ENCODE data around the gene TRPM3. TPM values are rescaled to one million over a fixed set of nuclear protein-coding genes. Genes with fewer than 3 reads are reported as not detected.

Gene TRPM3
- total and polyA plus RNA-seq, 2 of the 8 experiments (the other 6 are each of a cell fraction or from before 2014, with no cell fraction given), result 2.4 to 10.9 TPM

GRCh38 chr9:70880535-70880934, 240.9 kb downstream of the TRPM3 start:
- no peak overlapping the region for H3K4me3 ChIP-seq (ENCODE audit: extremely low read depth in 1 of 4, insufficient read depth in 2 of 4, low read depth in 3 of 4, low read length in 4 of 4)
- no peaks in the 10 kb centered on the region for H4K20me1 ChIP-seq (replicated peaks in 1 of 2; ENCODE audit: control insufficient read depth in 1 of 2, insufficient read depth in 2 of 2, low read length in 2 of 2)
- no peak overlapping the region for H3K23ac ChIP-seq (ENCODE audit: insufficient read length)
- ChIA-PET POLR2A (ENCODE audit: partially characterized antibody) (interaction anchor here (0.9 kb wide), 1 partner anchor 304 kb away, joined by 3 read pairs; no protein-coding TSS in a partner anchor), CTCF (ENCODE audit: partially characterized antibody) (interaction anchor here (0.9 kb wide), 1 partner anchor 239 kb away, joined by 3 read pairs; no protein-coding TSS in a partner anchor)
- H3K4me2 ChIP-seq (ENCODE audit: insufficient read depth in 1 of 2, low read depth in 2 of 2, low read length in 2 of 2), result no peak overlapping the region
- H2BK120ac ChIP-seq (replicated peaks; ENCODE audit: low read depth, low read length), result no peak overlapping the region
- H3K9ac ChIP-seq (replicated peaks in 1 of 4; ENCODE audit: extremely low read depth in 1 of 4, low read depth in 3 of 4, low read length in 3 of 4), result no peak overlapping the region
- no peaks in the 10 kb centered on the region for H3K9me3 ChIP-seq (ENCODE audit: insufficient read depth in 2 of 2, low read depth in 1 of 2, low read length in 1 of 2)
- H2AFZ ChIP-seq (ENCODE audit: low read length), result no peak overlapping the region
- H3K4me1 ChIP-seq (replicated peaks in 1 of 4; ENCODE audit: control insufficient read depth in 3 of 4, insufficient read depth in 4 of 4, low read length in 3 of 4), result peaks cover 0 to 12% (median 3%) of the 10 kb centered on the region in 4 experiments; a peak in 2 of 7 replicates
- H3K56ac ChIP-seq (replicated peaks; ENCODE audit: insufficient read length, low read depth, low read length), result no peak overlapping the region
- H3K36me3 ChIP-seq (ENCODE audit: control insufficient read depth in 2 of 4, insufficient read depth in 4 of 4, low read length in 3 of 4), result no peaks in the 10 kb centered on the region
- H3K4ac ChIP-seq (replicated peaks; ENCODE audit: insufficient read length, low read depth, low read length), result no peak overlapping the region
- no peak overlapping the region for H2BK12ac ChIP-seq (ENCODE audit: low read depth, low read length)
- TF ChIP-seq KDM1A (IDR thresholded peaks at IDR 0.05; ENCODE audit: borderline replicate concordance, low read length), result no peak
- no peak for TF ChIP-seq JUND (IDR thresholded peaks at IDR 0.05; ENCODE audit: low read length)
- no peak for TF ChIP-seq SUZ12 (IDR thresholded peaks at IDR 0.05; ENCODE audit: low read length)
- no peak for TF ChIP-seq FOSL1 (IDR thresholded peaks at IDR 0.05; ENCODE audit: insufficient read depth, low read depth, low read length)
- TF ChIP-seq ATF2 (IDR thresholded peaks at IDR 0.05; ENCODE audit: low read length), result no peak
- TF ChIP-seq EZH2 (IDR thresholded peaks at IDR 0.05; ENCODE audit: low read depth, low read length, severe bottlenecking), result no peak
- no peak for TF ChIP-seq TBP (IDR thresholded peaks at IDR 0.05; ENCODE audit: low read depth, low read length)
- no peak for TF ChIP-seq RAD21 (IDR thresholded peaks at IDR 0.05 in 1 of 2, conservative IDR thresholded peaks at IDR 0.05 in 1 of 2; ENCODE audit: low read depth in 2 of 2, low read length in 2 of 2)
- TF ChIP-seq POLR2AphosphoS5 (IDR thresholded peaks at IDR 0.05; ENCODE audit: low read depth, low read length), result no peak
- TF ChIP-seq TEAD4 (IDR thresholded peaks at IDR 0.05; ENCODE audit: low read depth, low read length), result no peak
- no peak for TF ChIP-seq GTF2F1 (IDR thresholded peaks at IDR 0.05; ENCODE audit: borderline replicate concordance, low read depth, low read length)
- TF ChIP-seq NANOG (IDR thresholded peaks at IDR 0.05; ENCODE audit: insufficient read depth, low read depth, low read length, poor library complexity, severe bottlenecking), result no peak
- H3K23me2 ChIP-seq (ENCODE audit: low read depth, low read length), result no peaks in the 10 kb centered on the region
- no peak overlapping the region for H4K91ac ChIP-seq (replicated peaks; ENCODE audit: insufficient read length, low read length)
- H4K8ac ChIP-seq (ENCODE audit: extremely low read depth, insufficient read depth, low read length), result no peak overlapping the region
- H3K18ac ChIP-seq (ENCODE audit: extremely low read depth, low read length), result no peak overlapping the region
- peak; percentile 28 for FAIRE-seq
- H3K79me2 ChIP-seq (ENCODE audit: control insufficient read depth in 1 of 2, insufficient read depth in 2 of 2, low read length in 2 of 2), result no peaks in the 10 kb centered on the region
- no peak overlapping the region for H2BK15ac ChIP-seq (ENCODE audit: low read length)
- no peaks in the 10 kb centered on the region; a peak in 1 of 7 replicates for H3K27me3 ChIP-seq (replicated peaks in 1 of 4; ENCODE audit: control insufficient read depth in 3 of 4, extremely low read depth in 1 of 4, insufficient read depth in 3 of 4, low read length in 3 of 4)
- no peak overlapping the region for H2BK20ac ChIP-seq (ENCODE audit: low read length)
- H4K5ac ChIP-seq (ENCODE audit: insufficient read length, low read depth, low read length), result no peak overlapping the region
- no peak overlapping the region for H2BK5ac ChIP-seq (ENCODE audit: low read depth, low read length)
- H3K79me1 ChIP-seq (ENCODE audit: low read depth, low read length), result no peaks in the 10 kb centered on the region
- no peak overlapping the region for H2AK5ac ChIP-seq (ENCODE audit: low read depth, low read length)
- H3K14ac ChIP-seq (ENCODE audit: insufficient read length), result no peak overlapping the region
- DNase-seq (ENCODE audit: low read depth in 1 of 2, low spot score in 2 of 2), result no peak
- H3K27ac ChIP-seq (ENCODE audit: low read depth, low read length), result no peak overlapping the region

Measured in H1 (cell line).